DOHH2 (cell line): ENCODE data around the gene CACNA2D3.

Experiments used
- H3F3A ChIP-seq: fragments of 200-600 bp; sonication (generic), shearing (Covaris generic); 2 replicates; pipeline ENCODE4 v1.6.0; 2016; ENCODE audit warnings: antibody characterized with exemption, mild to moderate bottlenecking; ENCODE audit not compliant: control insufficient read depth, insufficient read depth
- H3K27ac ChIP-seq: fragments of 200-600 bp; sonication (generic); 2 replicates; pipeline ENCODE4 v1.5.1; 2014; ENCODE audit warnings: low read depth, mild to moderate bottlenecking, low read length, moderate library complexity
- H3K27me3 ChIP-seq: fragments of 200-600 bp; sonication (generic); 2 replicates; pipeline ENCODE4 v1.6.1; 2014; ENCODE audit warnings: mild to moderate bottlenecking, low read length, mixed read lengths; ENCODE audit not compliant: control insufficient read depth
- H3K36me3 ChIP-seq: fragments of 200-600 bp; sonication (generic); 2 replicates; pipeline ENCODE4 v1.6.1; 2014; ENCODE audit warnings: mild to moderate bottlenecking, low read length, moderate library complexity, mixed read lengths; ENCODE audit not compliant: control insufficient read depth
- H3K4me1 ChIP-seq: fragments of 200-600 bp; sonication (generic); 2 replicates; pipeline ENCODE4 v1.6.1; 2014; ENCODE audit warnings: mild to moderate bottlenecking, low read length, mixed read lengths; ENCODE audit not compliant: control insufficient read depth
- H3K4me2 ChIP-seq: fragments of 200-600 bp; sonication (generic); 2 replicates; pipeline ENCODE4 v1.6.0; 2014; ENCODE audit warnings: mild to moderate bottlenecking, low read length, moderate library complexity
- H3K4me3 ChIP-seq: fragments of 200-600 bp; sonication (generic); 2 replicates; pipeline ENCODE4 v1.5.1; 2014; ENCODE audit warnings: mild to moderate bottlenecking, low read length, mixed read lengths
- H3K79me2 ChIP-seq: fragments of 200-600 bp; sonication (generic); 2 replicates; pipeline ENCODE4 v1.6.1; 2014; ENCODE audit warnings: mild to moderate bottlenecking, low read length, mixed read lengths; ENCODE audit not compliant: control insufficient read depth
- H3K9me2 ChIP-seq: fragments of 200-600 bp; sonication (generic); replicated peaks from 2 replicates; pipeline ENCODE4 v1.6.1; 2014; ENCODE audit warnings: mild to moderate bottlenecking, low read length, mixed read lengths; ENCODE audit not compliant: control insufficient read depth
- H3K9me3 ChIP-seq: fragments of 200-600 bp; sonication (generic); 2 replicates; pipeline ENCODE4 v1.6.1; 2014; ENCODE audit warnings: antibody characterized with exemption, low read length, mixed read lengths; ENCODE audit not compliant: control insufficient read depth, insufficient read depth
- H4K20me1 ChIP-seq: fragments of 200-600 bp; sonication (generic); 2 replicates; pipeline ENCODE4 v1.6.0; 2014; ENCODE audit warnings: low read depth, mild to moderate bottlenecking, antibody characterized with exemption, low read length, moderate library complexity; ENCODE audit not compliant: control insufficient read depth, insufficient read depth
- EZH2phosphoT487 ChIP-seq: fragments of 200-600 bp; sonication (generic); IDR thresholded peaks from 2 replicates; pipeline ENCODE4 v1.6.1; 2017; ENCODE audit warnings: borderline replicate concordance, mild to moderate bottlenecking, antibody characterized with exemption, low read length, moderate library complexity, mixed read lengths
- TF ChIP-seq, protein P1 (sequence below): fragments of 200-600 bp; sonication (generic); IDR thresholded peaks from one replicate; pipeline ENCODE4 v1.5.1; 2014; ENCODE audit warnings: antibody characterized with exemption, mild to moderate bottlenecking, low read depth, low read length; ENCODE audit not compliant: poor library complexity, severe bottlenecking

Gene CACNA2D3

DNA sequence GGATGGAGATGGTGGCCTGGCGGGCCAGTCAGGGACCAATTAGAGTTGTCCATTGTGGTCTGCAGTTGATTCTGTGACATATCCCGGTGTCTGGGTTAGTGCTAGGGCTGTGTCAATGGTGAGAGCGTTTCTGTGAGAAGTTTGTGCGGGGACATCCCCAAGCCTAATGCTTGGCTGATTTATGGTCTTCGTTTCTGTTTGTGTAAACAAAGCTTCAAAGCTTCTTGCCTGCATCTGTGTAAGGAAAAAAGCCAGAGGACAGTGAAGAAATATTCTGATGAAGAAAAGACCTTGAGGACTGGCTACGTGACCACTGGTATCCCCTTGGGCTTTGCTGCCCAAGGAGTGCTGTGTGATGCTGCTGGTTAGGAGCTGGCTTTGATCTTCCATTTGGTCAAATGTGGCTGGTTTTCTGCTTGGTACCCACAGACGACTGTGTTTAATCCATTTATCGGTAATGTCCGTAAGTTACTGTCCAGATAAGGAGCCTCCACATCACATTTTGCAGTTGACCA, 880.1 kb downstream of the CACNA2D3 start:
- Histone ChIP-seq H3K27me3 (no peaks in the 10 kb centered on the region), H3K27ac (no peak overlapping the region), H3K4me3 (no peak overlapping the region), H3K36me3 (no peaks in the 10 kb centered on the region), H3F3A (no peaks in the 10 kb centered on the region), H3K4me2 (no peak overlapping the region), H3K4me1 (no peaks in the 10 kb centered on the region), H4K20me1 (no peaks in the 10 kb centered on the region), H3K9me2 (no peaks in the 10 kb centered on the region), H3K9me3 (no peaks in the 10 kb centered on the region; the same call in 1 of the 2 replicates), H3K79me2 (no peaks in the 10 kb centered on the region)
- TF ChIP-seq, protein P1, sequence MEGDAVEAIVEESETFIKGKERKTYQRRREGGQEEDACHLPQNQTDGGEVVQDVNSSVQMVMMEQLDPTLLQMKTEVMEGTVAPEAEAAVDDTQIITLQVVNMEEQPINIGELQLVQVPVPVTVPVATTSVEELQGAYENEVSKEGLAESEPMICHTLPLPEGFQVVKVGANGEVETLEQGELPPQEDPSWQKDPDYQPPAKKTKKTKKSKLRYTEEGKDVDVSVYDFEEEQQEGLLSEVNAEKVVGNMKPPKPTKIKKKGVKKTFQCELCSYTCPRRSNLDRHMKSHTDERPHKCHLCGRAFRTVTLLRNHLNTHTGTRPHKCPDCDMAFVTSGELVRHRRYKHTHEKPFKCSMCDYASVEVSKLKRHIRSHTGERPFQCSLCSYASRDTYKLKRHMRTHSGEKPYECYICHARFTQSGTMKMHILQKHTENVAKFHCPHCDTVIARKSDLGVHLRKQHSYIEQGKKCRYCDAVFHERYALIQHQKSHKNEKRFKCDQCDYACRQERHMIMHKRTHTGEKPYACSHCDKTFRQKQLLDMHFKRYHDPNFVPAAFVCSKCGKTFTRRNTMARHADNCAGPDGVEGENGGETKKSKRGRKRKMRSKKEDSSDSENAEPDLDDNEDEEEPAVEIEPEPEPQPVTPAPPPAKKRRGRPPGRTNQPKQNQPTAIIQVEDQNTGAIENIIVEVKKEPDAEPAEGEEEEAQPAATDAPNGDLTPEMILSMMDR = no peak
- no peak for TF ChIP-seq EZH2phosphoT487

DNA sequence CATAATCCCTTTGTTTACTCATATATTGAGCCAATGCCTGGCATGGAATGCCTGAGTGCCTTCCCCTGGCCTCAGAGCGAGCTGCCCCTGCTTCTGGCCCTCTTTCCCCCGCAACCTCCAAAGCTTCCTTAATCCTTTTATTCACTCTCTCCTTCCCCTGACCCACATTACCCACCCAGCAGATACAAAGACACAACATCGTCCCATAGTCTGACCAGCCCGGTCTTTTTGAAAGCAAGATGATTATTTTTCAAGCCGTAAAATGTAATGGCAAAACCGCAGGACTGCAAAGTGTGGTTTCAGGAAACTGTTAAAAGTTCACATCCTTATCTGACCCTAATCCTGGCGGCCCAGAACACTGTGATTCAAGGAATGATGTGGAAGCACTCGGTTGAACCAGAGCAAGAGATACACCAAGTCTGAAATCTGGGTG, 883.9 kb downstream of the CACNA2D3 start:
- no peaks in the 10 kb centered on the region for H3K27me3 ChIP-seq
- H3K9me2 ChIP-seq = no peaks in the 10 kb centered on the region
- H4K20me1 ChIP-seq = no peaks in the 10 kb centered on the region
- H3K4me3 ChIP-seq = no peak overlapping the region
- no peaks in the 10 kb centered on the region for H3K36me3 ChIP-seq
- H3K4me1 ChIP-seq = no peaks in the 10 kb centered on the region
- H3K4me2 ChIP-seq = no peak overlapping the region
- H3K27ac ChIP-seq = no peak overlapping the region
- H3K9me3 ChIP-seq = no peaks in the 10 kb centered on the region; the same call in 1 of the 2 replicates
- no peak for TF ChIP-seq EZH2phosphoT487
- TF ChIP-seq, protein P1 = no peak
- no peaks in the 10 kb centered on the region for H3K79me2 ChIP-seq
- no peaks in the 10 kb centered on the region for H3F3A ChIP-seq

DNA sequence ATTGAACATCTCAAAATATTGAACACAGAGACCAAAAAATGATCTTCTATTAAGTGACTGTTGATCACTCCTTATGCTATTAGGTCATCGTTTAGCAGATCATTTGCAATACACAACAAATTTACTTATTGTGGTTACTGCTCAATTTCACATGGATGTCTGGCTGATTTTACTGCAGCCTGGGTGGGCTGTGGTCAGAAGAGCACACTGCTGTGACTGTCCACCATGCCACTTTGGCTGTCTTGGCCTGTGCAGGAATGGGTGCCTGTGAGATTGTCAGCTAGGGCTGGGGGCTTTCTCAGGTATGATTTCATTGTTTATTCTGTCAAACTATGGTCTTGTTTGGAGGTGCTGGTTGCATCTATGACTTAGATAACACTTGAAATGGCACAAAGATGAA, 885.6 kb downstream of the CACNA2D3 start:
- Histone ChIP-seq H3K9me3 (no peaks in the 10 kb centered on the region; the same call in 1 of the 2 replicates), H3K9me2 (no peaks in the 10 kb centered on the region), H3K27me3 (no peaks in the 10 kb centered on the region), H3K36me3 (no peaks in the 10 kb centered on the region), H3K27ac (no peak overlapping the region), H3K4me1 (no peaks in the 10 kb centered on the region), H3K4me3 (no peak overlapping the region), H3F3A (no peaks in the 10 kb centered on the region), H3K4me2 (no peak overlapping the region), H4K20me1 (no peaks in the 10 kb centered on the region), H3K79me2 (no peaks in the 10 kb centered on the region)
- TF ChIP-seq, protein P1 = no peak
- no peak for TF ChIP-seq EZH2phosphoT487
